Measurements from ENCODE around the gene RBM11. TPM values are rescaled to one million over a fixed set of nuclear protein-coding genes. Genes with fewer than 3 reads are reported as not detected.

RBM11 gene
- total and polyA plus RNA-seq, 2 donors (not counting 3 experiments of a cell fraction or from before 2014, with no cell fraction given): not detected

DNA sequence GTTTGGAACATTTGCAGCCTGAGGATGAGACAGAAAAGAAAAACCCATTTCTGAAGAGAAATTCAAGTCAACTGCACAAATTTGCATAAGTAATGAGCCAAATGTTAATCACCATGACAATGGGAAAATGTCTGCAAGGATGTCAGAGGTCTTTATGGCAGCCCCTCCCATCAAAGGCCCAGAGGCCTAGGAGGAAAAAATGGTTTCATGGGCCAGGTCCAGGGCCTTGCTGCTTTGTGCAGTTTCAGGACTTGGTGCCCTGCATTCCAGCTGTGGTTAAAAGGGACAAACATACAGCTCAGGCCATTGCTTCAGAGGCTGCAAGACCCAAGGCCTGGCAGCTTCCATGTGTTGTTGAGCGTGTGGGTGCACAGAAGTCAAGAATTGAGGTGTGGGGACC, 13.4 kb downstream of the RBM11 start:
- BruUV-seq (replicated peaks): no TSS peak
- dilution Hi-C loops (cut with MboI; ENCODE audit: extremely low pct_ligation_motif_present, low sequenced_read_pairs) (no loop called here), intact Hi-C loops (cut with micrococcal nuclease) (no loop called here)
- no peak overlapping the region for H3K4me2 ChIP-seq (ENCODE audit: insufficient read depth, low read length)
- no peak overlapping the region for H3K27ac ChIP-seq (ENCODE audit: insufficient read depth, low read depth, low read length)
- no peaks in the 10 kb centered on the region for H3K9me1 ChIP-seq (replicated peaks; ENCODE audit: control insufficient read depth, extremely low read depth, insufficient read depth, low read length)
- FAIRE-seq (no peak), DNase-seq (ENCODE audit: low read depth, low spot score) (no peak)
- no peaks in the 10 kb centered on the region for H3K36me3 ChIP-seq (ENCODE audit: control insufficient read depth in 2 of 2, extremely low read depth in 1 of 2, insufficient read depth in 2 of 2, low read length in 2 of 2)
- H2AFZ ChIP-seq (ENCODE audit: low read depth, low read length): no peak overlapping the region
- TF ChIP-seq MYC (IDR thresholded peaks at IDR 0.05; ENCODE audit: low read depth, low read length) (no peak), POLR2A (IDR thresholded peaks at IDR 0.05; ENCODE audit: low read depth, low read length) (no peak), FOS (IDR thresholded peaks at IDR 0.05; ENCODE audit: borderline replicate concordance, insufficient read depth, low read length) (no peak), POLR2AphosphoS5 (IDR thresholded peaks at IDR 0.05; ENCODE audit: insufficient read depth, low read depth, low read length) (no peak), GATA2 (IDR thresholded peaks at IDR 0.05; ENCODE audit: insufficient read depth, insufficient read length, low read depth, low read length) (no peak), JUN (IDR thresholded peaks at IDR 0.05; ENCODE audit: borderline replicate concordance, insufficient read depth, insufficient read length, low read depth) (no peak), EZH2 (IDR thresholded peaks at IDR 0.05; ENCODE audit: borderline replicate concordance, low read depth, low read length, severe bottlenecking) (no peak)
- TF ChIP-seq, protein P1, sequence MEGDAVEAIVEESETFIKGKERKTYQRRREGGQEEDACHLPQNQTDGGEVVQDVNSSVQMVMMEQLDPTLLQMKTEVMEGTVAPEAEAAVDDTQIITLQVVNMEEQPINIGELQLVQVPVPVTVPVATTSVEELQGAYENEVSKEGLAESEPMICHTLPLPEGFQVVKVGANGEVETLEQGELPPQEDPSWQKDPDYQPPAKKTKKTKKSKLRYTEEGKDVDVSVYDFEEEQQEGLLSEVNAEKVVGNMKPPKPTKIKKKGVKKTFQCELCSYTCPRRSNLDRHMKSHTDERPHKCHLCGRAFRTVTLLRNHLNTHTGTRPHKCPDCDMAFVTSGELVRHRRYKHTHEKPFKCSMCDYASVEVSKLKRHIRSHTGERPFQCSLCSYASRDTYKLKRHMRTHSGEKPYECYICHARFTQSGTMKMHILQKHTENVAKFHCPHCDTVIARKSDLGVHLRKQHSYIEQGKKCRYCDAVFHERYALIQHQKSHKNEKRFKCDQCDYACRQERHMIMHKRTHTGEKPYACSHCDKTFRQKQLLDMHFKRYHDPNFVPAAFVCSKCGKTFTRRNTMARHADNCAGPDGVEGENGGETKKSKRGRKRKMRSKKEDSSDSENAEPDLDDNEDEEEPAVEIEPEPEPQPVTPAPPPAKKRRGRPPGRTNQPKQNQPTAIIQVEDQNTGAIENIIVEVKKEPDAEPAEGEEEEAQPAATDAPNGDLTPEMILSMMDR (IDR thresholded peaks at IDR 0.05; ENCODE audit: extremely low read depth in 1 of 2, insufficient read depth in 1 of 2, low read depth in 1 of 2, low read length in 2 of 2): no peak
- TF ChIP-seq, protein P2, sequence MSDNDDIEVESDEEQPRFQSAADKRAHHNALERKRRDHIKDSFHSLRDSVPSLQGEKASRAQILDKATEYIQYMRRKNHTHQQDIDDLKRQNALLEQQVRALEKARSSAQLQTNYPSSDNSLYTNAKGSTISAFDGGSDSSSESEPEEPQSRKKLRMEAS (IDR thresholded peaks at IDR 0.05; ENCODE audit: insufficient read depth, insufficient read length): no peak
- ChIA-PET POLR2A (no interaction called here), CTCF (no interaction called here)
- no peaks in the 10 kb centered on the region for H4K20me1 ChIP-seq (replicated peaks; ENCODE audit: control insufficient read depth, extremely low read depth, insufficient read depth, low read length)
- H3K9ac ChIP-seq (replicated peaks; ENCODE audit: extremely low read depth, insufficient read depth, low read length): no peak overlapping the region
- no peak overlapping the region for H3K4me3 ChIP-seq (replicated peaks in 1 of 3; ENCODE audit: insufficient read depth in 1 of 3, low read depth in 1 of 3, low read length in 3 of 3)
- H3K9me3 ChIP-seq (replicated peaks; ENCODE audit: control insufficient read depth, insufficient read depth, low read length): peaks cover 2% of the 10 kb centered on the region
- H3K4me1 ChIP-seq (ENCODE audit: control insufficient read depth, extremely low read depth, insufficient read depth, low read length): no peaks in the 10 kb centered on the region
- H3K27me3 ChIP-seq (ENCODE audit: control insufficient read depth in 2 of 2, insufficient read depth in 2 of 2, low read length in 2 of 2): no peaks in the 10 kb centered on the region
- no peaks in the 10 kb centered on the region for H3K79me2 ChIP-seq (ENCODE audit: control insufficient read depth, insufficient read depth, low read length)
